ENCODE measurements around the gene MYORG.
A peak's percentile ranks its signal among the peaks of the same experiment; 100 is the strongest.

Gene MYORG

DNA sequence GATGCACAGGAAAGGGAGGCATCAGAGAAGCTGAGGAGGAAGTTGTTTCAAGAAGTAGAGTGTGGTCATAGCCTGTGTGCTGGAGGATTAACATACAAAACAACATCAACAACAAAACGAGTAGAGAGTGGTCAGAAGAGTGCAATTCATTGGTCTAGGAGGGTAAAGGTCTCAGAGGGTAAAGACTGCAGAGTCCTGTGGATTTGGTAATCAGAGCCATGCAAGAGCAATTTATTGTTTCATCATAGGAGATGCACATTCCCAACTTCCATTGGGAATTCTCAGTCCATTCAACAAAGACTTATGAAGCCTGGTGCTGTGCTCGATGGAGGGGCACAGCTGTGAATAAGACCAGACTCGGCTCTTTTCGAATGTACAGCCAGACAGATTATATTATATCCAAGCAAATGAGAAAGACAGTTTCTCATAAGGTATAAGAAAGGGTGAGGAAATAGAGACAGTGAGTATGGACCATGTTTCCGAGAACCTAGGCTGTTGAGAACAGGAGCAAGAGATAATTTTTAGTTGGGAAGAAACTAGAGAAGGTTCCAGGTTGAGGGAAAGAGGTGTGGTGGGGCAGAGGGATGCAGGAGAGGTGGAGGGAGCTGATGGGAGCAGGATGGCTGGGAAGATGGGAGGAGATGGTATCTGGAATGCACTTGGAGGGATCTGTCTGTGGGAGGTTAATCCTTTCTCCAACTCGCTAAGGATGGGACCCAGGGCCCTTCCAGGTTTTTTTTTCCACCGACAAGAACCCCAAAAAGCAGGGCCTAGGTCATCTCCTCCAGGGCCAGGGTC is 7.9 kb upstream of the MYORG start:
- no peak for DNase-seq

DNA sequence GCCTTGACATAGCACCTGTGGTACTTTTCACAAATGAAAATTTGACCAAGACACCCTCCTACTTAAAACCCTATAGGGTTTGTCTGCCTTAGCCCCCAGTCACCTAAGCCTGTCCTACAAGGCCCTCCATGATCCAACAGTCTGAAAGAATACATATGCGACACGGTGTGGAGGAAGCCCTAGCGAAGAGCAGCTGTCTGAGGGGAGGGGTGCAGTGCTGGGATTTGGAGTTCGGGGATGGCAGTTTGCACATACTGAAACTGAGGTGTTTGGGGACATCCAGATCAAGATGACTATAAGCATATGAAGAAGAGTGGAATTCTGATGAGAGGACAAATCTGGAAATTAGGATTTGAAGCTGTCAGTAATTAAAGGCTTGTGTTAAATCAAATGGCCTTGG is 7.2 kb upstream of the MYORG start:
- DNase-seq: no peak

GRCh38 chr9:34382879-34383278 is 6.2 kb upstream of the MYORG start:
- no peak for DNase-seq

DNA sequence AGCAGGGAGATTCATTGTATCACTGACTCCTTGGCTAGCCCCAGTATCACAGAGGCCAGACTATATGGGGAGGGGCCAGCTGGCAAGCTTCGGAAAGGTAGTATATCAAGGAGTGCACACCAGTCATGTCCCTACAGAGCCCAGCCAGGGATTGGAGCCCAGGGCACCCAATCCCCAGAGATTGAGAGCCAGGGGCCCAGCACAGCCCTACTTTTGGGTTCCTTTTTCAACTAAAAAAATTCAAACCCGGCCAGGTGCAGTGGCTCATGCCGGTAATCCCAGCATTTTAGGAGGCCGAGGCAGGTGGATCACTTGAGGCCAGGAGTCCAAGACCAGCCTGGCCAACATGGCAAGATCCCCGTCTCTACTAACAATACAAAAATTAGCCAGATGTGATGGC is 5.4 kb upstream of the MYORG start:
- DNase-seq: no peak

GRCh38 chr9:34381323-34381722 is 4.6 kb upstream of the MYORG start:
- DNase-seq: peak; percentile 17

- DNase-seq: peak; percentile 82
Observed at GRCh38 chr9:34380511-34381315, 4.0 kb upstream of the MYORG start.

GRCh38 chr9:34380034-34380510 is 3.4 kb upstream of the MYORG start:
- peak; percentile 3 for DNase-seq

GRCh38 chr9:34379334-34380033 is 2.8 kb upstream of the MYORG start:
- DNase-seq: peak; percentile 92

- DNase-seq: no peak
Observed at GRCh38 chr9:34378376-34379060, 1.8 kb upstream of the MYORG start.

DNA sequence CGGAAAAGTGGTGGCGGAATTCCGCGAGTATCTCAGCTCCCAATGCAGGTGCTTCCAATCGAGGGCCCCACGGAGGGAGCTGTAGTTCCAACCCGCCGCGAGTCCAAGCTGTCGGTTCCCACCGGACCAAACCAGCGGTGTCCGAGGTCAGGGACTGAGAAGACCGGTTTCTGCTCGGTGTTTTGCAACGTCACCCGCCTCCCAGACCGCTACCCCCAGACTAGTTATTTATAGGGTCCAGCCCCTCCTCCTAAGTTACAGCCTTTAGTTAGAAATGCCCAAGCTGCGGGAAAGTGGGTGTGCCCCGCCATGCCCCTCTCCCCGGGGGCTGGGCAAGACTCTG is 677 bp upstream of the MYORG start:
- DNase-seq: no peak

DNA sequence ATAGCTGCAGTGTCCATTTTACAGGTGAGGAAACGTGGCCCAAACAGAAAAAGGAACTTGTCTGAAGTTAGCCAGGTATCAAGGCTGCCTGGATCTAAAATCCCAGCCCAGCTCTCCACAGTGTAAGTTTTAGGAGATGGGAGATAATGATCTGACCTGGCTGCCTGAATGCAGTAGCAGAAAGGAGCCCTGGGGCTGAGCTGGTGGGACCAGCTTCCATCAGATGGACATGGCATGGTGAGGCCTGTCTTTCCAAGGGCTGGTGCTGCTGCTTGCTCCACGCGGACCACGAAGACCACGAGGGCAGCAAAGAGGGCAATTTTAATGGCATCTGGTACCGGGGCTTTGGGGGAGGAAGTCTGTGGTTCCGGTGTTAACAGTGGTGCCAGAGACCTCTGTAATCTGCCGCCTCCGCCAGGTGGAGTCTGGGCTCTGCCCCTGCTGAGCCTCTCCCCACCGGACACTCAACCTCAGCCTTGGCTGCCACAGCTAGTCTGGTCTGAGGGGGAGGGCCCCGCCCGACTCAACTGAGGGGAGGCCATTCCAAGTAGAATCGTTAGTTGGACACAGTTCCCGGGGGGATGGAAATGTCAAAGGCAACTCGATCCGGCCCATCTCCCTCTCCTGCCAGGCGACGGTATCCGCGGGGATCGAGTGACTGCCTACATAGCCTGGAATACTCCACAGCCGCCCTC is 650 bp downstream of the MYORG start:
- DNase-seq: peak; percentile 70

GRCh38 chr9:34374905-34375552 is 1.7 kb downstream of the MYORG start:
- no peak for DNase-seq

DNA sequence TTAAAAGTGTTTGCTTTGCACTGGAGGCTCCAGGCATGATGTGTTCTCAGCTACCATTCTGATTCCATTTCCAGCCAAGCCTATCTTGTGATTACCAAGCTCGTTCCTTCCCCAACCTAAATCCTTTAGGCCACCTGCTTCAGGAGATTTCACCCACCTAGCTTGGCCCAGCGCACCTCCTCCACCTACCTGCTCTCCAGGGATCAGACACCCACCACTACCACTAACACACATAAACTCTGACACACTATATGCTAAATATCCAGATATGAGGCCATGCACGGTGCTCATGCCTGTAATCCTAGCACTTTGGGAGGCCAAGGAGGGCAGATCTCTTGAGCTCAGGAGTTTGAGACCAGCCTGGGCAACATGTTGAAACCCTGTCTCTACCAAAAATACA is 2.4 kb downstream of the MYORG start:
- no peak for DNase-seq

DNA sequence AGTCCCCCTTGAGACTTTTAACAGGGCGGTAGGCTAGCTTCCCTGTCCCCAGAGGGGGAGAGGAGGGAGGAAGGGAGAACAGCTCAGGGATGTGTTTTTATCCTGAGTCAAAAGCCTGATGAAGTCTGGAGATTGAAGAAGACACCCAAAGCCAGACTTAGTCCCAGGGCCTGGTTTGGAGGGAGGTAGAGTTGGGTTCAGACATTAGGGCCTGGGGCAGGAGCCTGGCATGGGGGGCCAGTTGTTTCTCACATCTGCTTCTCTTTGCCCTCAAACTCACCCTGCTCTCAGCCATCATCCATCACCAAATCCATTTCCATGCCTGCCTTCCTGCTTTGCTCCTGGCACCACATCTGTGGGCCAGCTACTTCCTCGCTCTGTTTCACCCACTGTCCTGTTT is 2.9 kb downstream of the MYORG start:
- DNase-seq: no peak

- no peak for DNase-seq
Observed at GRCh38 chr9:34372467-34373011, 4.2 kb downstream of the MYORG start.

- DNase-seq: no peak
Observed at GRCh38 chr9:34371886-34372466, 4.7 kb downstream of the MYORG start.

GRCh38 chr9:34370970-34371880 is 5.5 kb downstream of the MYORG start:
- DNase-seq: peak; percentile 37

GRCh38 chr9:34370335-34370969 is 6.2 kb downstream of the MYORG start:
- no peak for DNase-seq

GRCh38 chr9:34369636-34370035 is 7.1 kb downstream of the MYORG start:
- no peak for DNase-seq
